HAP-1 (cell line): ENCODE measurements around the gene TCP10L.

ENCODE experiments used
- DNase-seq, 2 experiments: peaks; one replicate each; pipeline ENCODE4 v3.0.0-alpha.2; 2016 to 2020; ENCODE audit warnings: low spot score in 2 of 2
- H3K27me3 ChIP-seq: fragments of 250-450 bp; sonication (Bioruptor Pico); 2 replicates; pipeline ENCODE4 v1.5.1; 2020; ENCODE audit warnings: low read depth, mild to moderate bottlenecking, moderate library complexity
- H3K36me3 ChIP-seq: fragments of 250-450 bp; sonication (Bioruptor Pico); replicated peaks from 2 replicates; pipeline ENCODE4 v1.5.1; 2020; ENCODE audit warnings: mild to moderate bottlenecking
- H3K4me1 ChIP-seq: fragments of 250-450 bp; sonication (Bioruptor Pico); 2 replicates; pipeline ENCODE4 v1.5.1; 2020; ENCODE audit warnings: mild to moderate bottlenecking
- H3K4me3 ChIP-seq: fragments of 250-450 bp; sonication (Bioruptor Pico); 2 replicates; pipeline ENCODE4 v1.5.1; 2020; ENCODE audit warnings: mild to moderate bottlenecking, moderate library complexity
- H3K9me3 ChIP-seq: fragments of 250-450 bp; sonication (Bioruptor Pico); 2 replicates; pipeline ENCODE4 v1.5.1; 2020; ENCODE audit warnings: mild to moderate bottlenecking, moderate library complexity
- in situ Hi-C: fragments of 300-500 bp; cut with MboI; formaldehyde crosslinking; loops from 3 replicates; pipeline ENCODE4 v1.14.3; 2020; ENCODE audit warnings: low sequenced_read_pairs, inconsistent platforms, mixed read lengths

TCP10L gene

GRCh38 chr21:32599526-32599925 lies 14.2 kb upstream of the TCP10L start:
- H3K4me3 ChIP-seq, result no peak overlapping the region
- H3K9me3 ChIP-seq, result no peaks in the 10 kb centered on the region
- in situ Hi-C loops, result no loop called here
- H3K27me3 ChIP-seq, result no peaks in the 10 kb centered on the region
- no peaks in the 10 kb centered on the region for H3K4me1 ChIP-seq
- H3K36me3 ChIP-seq, result peaks cover 41% of the 10 kb centered on the region
- no peak for DNase-seq

- in situ Hi-C loops, result no loop called here
- no peak for DNase-seq
- H3K4me1 ChIP-seq, result no peaks in the 10 kb centered on the region
These were observed 13.8 kb upstream of the TCP10L start for GRCh38 chr21:32599091-32599490.

GRCh38 chr21:32597205-32597604 lies 11.9 kb upstream of the TCP10L start:
- H3K36me3 ChIP-seq, result peaks cover 20% of the 10 kb centered on the region
- in situ Hi-C loops, result no loop called here

More at GRCh38 chr21:32599091-32599490, 13.8 kb upstream of the TCP10L start:
- H3K9me3 ChIP-seq, result no peaks in the 10 kb centered on the region
- peaks cover 37% of the 10 kb centered on the region for H3K36me3 ChIP-seq
- H3K27me3 ChIP-seq, result no peaks in the 10 kb centered on the region
- H3K4me3 ChIP-seq, result no peak overlapping the region

GRCh38 chr21:32595431-32595830 lies 10.1 kb upstream of the TCP10L start:
- Histone ChIP-seq H3K27me3 (no peaks in the 10 kb centered on the region), H3K36me3 (peaks cover 14% of the 10 kb centered on the region), H3K4me3 (no peak overlapping the region), H3K9me3 (no peaks in the 10 kb centered on the region), H3K4me1 (no peaks in the 10 kb centered on the region)
- DNase-seq, result no peak
- in situ Hi-C loops, result no loop called here

More at GRCh38 chr21:32597205-32597604, 11.9 kb upstream of the TCP10L start:
- Histone ChIP-seq H3K9me3 (no peaks in the 10 kb centered on the region), H3K4me3 (no peak overlapping the region), H3K27me3 (no peaks in the 10 kb centered on the region), H3K4me1 (no peaks in the 10 kb centered on the region)
- no peak for DNase-seq

GRCh38 chr21:32593690-32594089 lies 8.4 kb upstream of the TCP10L start:
- Histone ChIP-seq H3K36me3 (no peaks in the 10 kb centered on the region), H3K9me3 (no peaks in the 10 kb centered on the region), H3K4me1 (no peaks in the 10 kb centered on the region), H3K4me3 (no peak overlapping the region), H3K27me3 (no peaks in the 10 kb centered on the region)
- in situ Hi-C loops, result no loop called here
- DNase-seq, result no peak

- Histone ChIP-seq H3K4me1 (no peaks in the 10 kb centered on the region), H3K9me3 (no peaks in the 10 kb centered on the region), H3K4me3 (no peak overlapping the region), H3K27me3 (no peaks in the 10 kb centered on the region), H3K36me3 (no peaks in the 10 kb centered on the region)
- no peak for DNase-seq
- in situ Hi-C loops, result no loop called here
These were observed 7.7 kb upstream of the TCP10L start for GRCh38 chr21:32592929-32593502.

GRCh38 chr21:32590130-32590529 lies 4.8 kb upstream of the TCP10L start:
- Histone ChIP-seq H3K4me3 (no peak overlapping the region), H3K9me3 (no peaks in the 10 kb centered on the region), H3K4me1 (no peaks in the 10 kb centered on the region), H3K36me3 (no peaks in the 10 kb centered on the region), H3K27me3 (no peaks in the 10 kb centered on the region)
- in situ Hi-C loops, result no loop called here
- DNase-seq, result no peak

GRCh38 chr21:32587651-32588050 lies 2.3 kb upstream of the TCP10L start:
- no peak for DNase-seq
- no peaks in the 10 kb centered on the region for H3K36me3 ChIP-seq
- no peaks in the 10 kb centered on the region for H3K4me1 ChIP-seq
- no peak overlapping the region for H3K4me3 ChIP-seq
- H3K27me3 ChIP-seq, result no peaks in the 10 kb centered on the region
- in situ Hi-C loops, result no loop called here
- H3K9me3 ChIP-seq, result no peaks in the 10 kb centered on the region

GRCh38 chr21:32587120-32587519 lies 1.8 kb upstream of the TCP10L start:
- no peaks in the 10 kb centered on the region for H3K36me3 ChIP-seq
- H3K4me3 ChIP-seq, result no peak overlapping the region
- no peak for DNase-seq
- H3K4me1 ChIP-seq, result no peaks in the 10 kb centered on the region
- in situ Hi-C loops, result no loop called here
- no peaks in the 10 kb centered on the region for H3K27me3 ChIP-seq
- H3K9me3 ChIP-seq, result no peaks in the 10 kb centered on the region

GRCh38 chr21:32585970-32586369 lies 647 bp upstream of the TCP10L start:
- in situ Hi-C loops, result no loop called here
- H3K4me1 ChIP-seq, result no peaks in the 10 kb centered on the region
- DNase-seq, result no peak

GRCh38 chr21:32584472-32584871 lies 851 bp downstream of the TCP10L start:
- in situ Hi-C loops, result no loop called here
- Histone ChIP-seq H3K36me3 (no peaks in the 10 kb centered on the region), H3K4me1 (no peaks in the 10 kb centered on the region), H3K9me3 (no peaks in the 10 kb centered on the region), H3K4me3 (no peak overlapping the region), H3K27me3 (no peaks in the 10 kb centered on the region)
- DNase-seq, result no peak

More at GRCh38 chr21:32585970-32586369, 647 bp upstream of the TCP10L start:
- Histone ChIP-seq H3K36me3 (no peaks in the 10 kb centered on the region), H3K27me3 (no peaks in the 10 kb centered on the region), H3K4me3 (no peak overlapping the region), H3K9me3 (no peaks in the 10 kb centered on the region)

- in situ Hi-C loops, result no loop called here
These were observed 3.6 kb downstream of the TCP10L start for GRCh38 chr21:32581732-32582131.

GRCh38 chr21:32580949-32581348 lies 4.4 kb downstream of the TCP10L start:
- in situ Hi-C loops, result no loop called here
- Histone ChIP-seq H3K27me3 (no peaks in the 10 kb centered on the region), H3K36me3 (no peaks in the 10 kb centered on the region), H3K4me1 (no peaks in the 10 kb centered on the region), H3K9me3 (no peaks in the 10 kb centered on the region), H3K4me3 (no peak overlapping the region)
- no peak for DNase-seq

More at GRCh38 chr21:32581732-32582131, 3.6 kb downstream of the TCP10L start:
- H3K4me1 ChIP-seq, result no peaks in the 10 kb centered on the region
- H3K36me3 ChIP-seq, result no peaks in the 10 kb centered on the region
- no peaks in the 10 kb centered on the region for H3K27me3 ChIP-seq
- H3K9me3 ChIP-seq, result no peaks in the 10 kb centered on the region
- H3K4me3 ChIP-seq, result no peak overlapping the region
- no peak for DNase-seq

- no peaks in the 10 kb centered on the region for H3K36me3 ChIP-seq
- H3K9me3 ChIP-seq, result no peaks in the 10 kb centered on the region
- in situ Hi-C loops, result no loop called here
- peak; percentile 14 to 36 for DNase-seq
- H3K4me1 ChIP-seq, result no peaks in the 10 kb centered on the region
- no peak overlapping the region for H3K4me3 ChIP-seq
- no peaks in the 10 kb centered on the region for H3K27me3 ChIP-seq
These were observed 7.1 kb downstream of the TCP10L start for GRCh38 chr21:32578107-32578691.

GRCh38 chr21:32576011-32576410 lies 9.3 kb downstream of the TCP10L start:
- Histone ChIP-seq H3K9me3 (no peaks in the 10 kb centered on the region), H3K36me3 (no peaks in the 10 kb centered on the region), H3K4me1 (no peaks in the 10 kb centered on the region), H3K27me3 (no peaks in the 10 kb centered on the region), H3K4me3 (no peak overlapping the region)
- no peak for DNase-seq
- in situ Hi-C loops, result no loop called here
